ENCODE measurements around the gene RBM33. TPM values are rescaled to one million over a fixed set of nuclear protein-coding genes. Genes with fewer than 3 reads are reported as not detected.

Gene RBM33
- total and polyA plus RNA-seq, 2 of the 4 experiments (the other 2 are of a cell fraction) = 7.3 to 10.8 TPM

DNA sequence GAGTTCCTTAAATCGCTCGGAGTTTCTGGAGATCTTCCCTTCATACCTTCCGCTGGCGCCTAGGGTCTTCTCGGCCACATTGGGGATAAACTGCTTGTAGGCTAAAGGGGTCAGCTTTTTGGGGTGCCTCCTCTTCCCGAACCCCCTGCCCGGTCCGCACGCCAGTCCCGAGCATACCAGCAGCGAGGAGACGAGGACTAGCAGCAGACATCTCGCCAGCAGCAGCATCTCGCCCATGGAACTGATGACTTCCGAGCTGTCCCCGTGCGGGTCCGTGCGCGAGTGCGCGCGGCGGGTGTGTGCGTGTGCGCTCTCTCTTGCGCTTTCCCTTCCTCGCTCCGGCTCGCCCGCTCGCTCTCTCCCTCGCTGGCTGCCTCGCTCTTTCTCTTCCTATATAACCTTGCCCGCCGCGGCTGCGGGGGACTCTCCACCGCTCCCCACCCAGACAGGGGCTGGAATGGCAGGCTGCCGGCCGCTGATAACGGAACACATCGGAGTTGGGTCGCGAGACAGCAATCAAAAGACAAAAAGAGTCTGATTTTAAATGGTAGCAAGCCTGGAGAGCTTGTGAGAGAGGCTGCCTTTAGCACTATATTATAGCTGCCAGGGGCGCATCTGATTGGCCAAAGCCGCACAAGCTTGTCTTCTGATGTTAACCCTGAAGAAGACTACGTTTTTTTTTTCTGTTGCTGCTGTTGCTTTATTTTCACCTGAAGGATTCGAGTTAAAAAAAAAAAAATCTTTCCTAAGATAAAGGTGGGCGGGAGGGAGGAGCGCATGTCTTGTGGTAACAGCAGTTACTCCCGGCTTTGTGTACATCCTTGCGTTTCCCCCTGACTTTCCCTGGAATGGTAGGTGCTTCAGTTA, 167.7 kb downstream of the RBM33 start, which contains the start of gene SHH (continued):
- TF ChIP-seq RAD21 (IDR thresholded peaks at IDR 0.05; ENCODE audit: low read length) (no peak), BHLHE40 (IDR thresholded peaks at IDR 0.05; ENCODE audit: low read depth, low read length) (no peak)

DNA sequence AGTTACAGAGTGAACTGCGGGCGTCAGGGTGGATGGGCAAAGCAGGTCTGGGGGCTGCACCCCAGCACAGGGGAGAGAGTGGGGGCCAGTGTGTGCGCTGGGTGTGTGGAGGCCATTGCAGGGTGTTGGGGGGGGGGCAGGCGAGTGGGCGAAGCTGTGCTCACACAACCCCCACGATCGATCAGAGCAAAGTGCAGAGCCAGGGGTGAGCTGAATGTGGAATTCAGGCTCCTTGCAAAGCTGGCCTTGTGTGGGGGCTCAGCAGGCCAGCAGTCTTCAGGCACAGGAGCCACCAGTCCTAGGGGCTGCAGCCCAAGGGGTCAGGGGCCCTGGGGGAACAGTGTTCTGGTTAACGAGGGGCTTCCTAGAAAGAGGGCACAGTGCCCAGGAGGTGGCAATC, 168.7 kb downstream of the RBM33 start:
- H2AK9ac ChIP-seq (replicated peaks; ENCODE audit: low read depth, low read length, poor library complexity) = no peak overlapping the region
- H4K20me1 ChIP-seq (ENCODE audit: insufficient read depth, low read length) = no peaks in the 10 kb centered on the region; the same call in 1 of the 2 replicates
- H2BK120ac ChIP-seq (ENCODE audit: low read depth, low read length) = no peak overlapping the region
- CTCF ChIA-PET = no interaction called here
- no peak overlapping the region for H4K91ac ChIP-seq (ENCODE audit: insufficient read depth, low read depth, low read length)
- POLR2A ChIA-PET (ENCODE audit: unreplicated experiment) = no interaction called here
- no peak overlapping the region for H2AK5ac ChIP-seq (ENCODE audit: low read depth, low read length)
- no peak for DNase-seq
- no peaks in the 10 kb centered on the region for H3K9me1 ChIP-seq (ENCODE audit: insufficient read depth, low read length)
- no TSS peak for BruUV-seq (replicated peaks)
- H3K9ac ChIP-seq (ENCODE audit: low read depth, low read length) = no peak overlapping the region
- ATAC-seq (ENCODE audit: low read depth) = no peak
- H4K5ac ChIP-seq (ENCODE audit: low read depth, low read length) = no peak overlapping the region
- no peak overlapping the region for H3K14ac ChIP-seq (replicated peaks; ENCODE audit: low read depth, low read length)
- peaks cover 66% of the 10 kb centered on the region for H3K27me3 ChIP-seq (ENCODE audit: control insufficient read depth, insufficient read depth, low read length)
- no peak overlapping the region for H3K4me3 ChIP-seq (ENCODE audit: insufficient read depth, low read depth, low read length)
- WGBS, 2 experiments (ENCODE audit: extremely low coverage in 2 of 2, insufficient read length in 1 of 2) = no CpG with 5 or more reads among the region's 8 CpGs
- in situ Hi-C loops (cut with MboI; ENCODE audit: low sequenced_read_pairs) = loop anchor here (10.0 to 25.0 kb wide), 2 partner anchors 662 to 824 kb away; partner anchors contain the start of gene RNF32
- no peaks in the 10 kb centered on the region for H3K4me1 ChIP-seq (ENCODE audit: control insufficient read depth, insufficient read depth, low read length)
- no peak overlapping the region for H2BK20ac ChIP-seq (ENCODE audit: low read depth, low read length)
- H3K79me1 ChIP-seq (ENCODE audit: low read depth in 1 of 2, low read length in 2 of 2) = no peaks in the 10 kb centered on the region
- H3K23ac ChIP-seq (ENCODE audit: low read depth, low read length) = no peak overlapping the region
- no peak overlapping the region for H2BK15ac ChIP-seq (ENCODE audit: low read depth, low read length)
- no peak overlapping the region for H3K56ac ChIP-seq (ENCODE audit: extremely low read depth, insufficient read depth, low read length)
- no peak overlapping the region for H3K18ac ChIP-seq (ENCODE audit: low read depth, low read length)
- H3K27ac ChIP-seq (ENCODE audit: insufficient read depth, low read length) = no peak overlapping the region
- H3K4ac ChIP-seq (ENCODE audit: low read depth, low read length) = no peak overlapping the region
- intact Hi-C loops (cut with micrococcal nuclease) = no loop called here
- H2AFZ ChIP-seq (replicated peaks; ENCODE audit: low read length, poor library complexity) = no peak overlapping the region
- H3K9me3 ChIP-seq (ENCODE audit: control insufficient read depth, insufficient read depth, low read length) = no peaks in the 10 kb centered on the region
- H2BK5ac ChIP-seq (ENCODE audit: low read depth, low read length, poor library complexity, severe bottlenecking) = no peak overlapping the region
- no peak overlapping the region for H4K8ac ChIP-seq (ENCODE audit: low read depth in 2 of 2, low read length in 2 of 2)
- dilution Hi-C loops (cut with HindIII; ENCODE audit: low sequenced_read_pairs, unreplicated experiment) = no loop called here
- no peak overlapping the region for H3K4me2 ChIP-seq (ENCODE audit: low read depth, low read length)
- no peaks in the 10 kb centered on the region for H3K36me3 ChIP-seq (ENCODE audit: control insufficient read depth, insufficient read depth, low read length)
- TF ChIP-seq MAFK (IDR thresholded peaks at IDR 0.05; ENCODE audit: low read depth, low read length) (no peak), MXI1 (IDR thresholded peaks at IDR 0.05; ENCODE audit: borderline replicate concordance, low read depth, low read length) (no peak), NFE2L2 (IDR thresholded peaks at IDR 0.05; ENCODE audit: low read depth, low read length) (no peak), POLR2A (IDR thresholded peaks at IDR 0.05; ENCODE audit: low read depth, low read length) (no peak), RCOR1 (IDR thresholded peaks at IDR 0.05; ENCODE audit: insufficient replicate concordance, low read length) (no peak), RAD21 (IDR thresholded peaks at IDR 0.05; ENCODE audit: low read length) (no peak), SMC3 (IDR thresholded peaks at IDR 0.05; ENCODE audit: low read depth, low read length) (no peak), BHLHE40 (IDR thresholded peaks at IDR 0.05; ENCODE audit: low read depth, low read length) (no peak), MAZ (IDR thresholded peaks at IDR 0.05; ENCODE audit: borderline replicate concordance, low read depth, low read length) (no peak), CEBPB (IDR thresholded peaks at IDR 0.05; ENCODE audit: low read depth, low read length) (no peak)
- TF ChIP-seq, protein P1, sequence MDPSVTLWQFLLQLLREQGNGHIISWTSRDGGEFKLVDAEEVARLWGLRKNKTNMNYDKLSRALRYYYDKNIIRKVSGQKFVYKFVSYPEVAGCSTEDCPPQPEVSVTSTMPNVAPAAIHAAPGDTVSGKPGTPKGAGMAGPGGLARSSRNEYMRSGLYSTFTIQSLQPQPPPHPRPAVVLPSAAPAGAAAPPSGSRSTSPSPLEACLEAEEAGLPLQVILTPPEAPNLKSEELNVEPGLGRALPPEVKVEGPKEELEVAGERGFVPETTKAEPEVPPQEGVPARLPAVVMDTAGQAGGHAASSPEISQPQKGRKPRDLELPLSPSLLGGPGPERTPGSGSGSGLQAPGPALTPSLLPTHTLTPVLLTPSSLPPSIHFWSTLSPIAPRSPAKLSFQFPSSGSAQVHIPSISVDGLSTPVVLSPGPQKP (IDR thresholded peaks at IDR 0.05; ENCODE audit: borderline replicate concordance, low read depth, low read length) = no peak
- TF ChIP-seq, protein P2, sequence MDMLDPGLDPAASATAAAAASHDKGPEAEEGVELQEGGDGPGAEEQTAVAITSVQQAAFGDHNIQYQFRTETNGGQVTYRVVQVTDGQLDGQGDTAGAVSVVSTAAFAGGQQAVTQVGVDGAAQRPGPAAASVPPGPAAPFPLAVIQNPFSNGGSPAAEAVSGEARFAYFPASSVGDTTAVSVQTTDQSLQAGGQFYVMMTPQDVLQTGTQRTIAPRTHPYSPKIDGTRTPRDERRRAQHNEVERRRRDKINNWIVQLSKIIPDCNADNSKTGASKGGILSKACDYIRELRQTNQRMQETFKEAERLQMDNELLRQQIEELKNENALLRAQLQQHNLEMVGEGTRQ (IDR thresholded peaks at IDR 0.05; ENCODE audit: low read depth, low read length) = no peak
